HL-60 (cell line): Measurements from ENCODE around the gene DCAF15.

ENCODE experiments used
- DNase-seq, 2 experiments: peaks; one replicate each; pipeline ENCODE4 v3.0.0-alpha.2; 2010 to 2020; ENCODE audit warnings: low read depth in 1 of 2, low spot score in 1 of 2
- H3K27ac ChIP-seq: fragments of 250-450 bp; sonication (Bioruptor Pico); replicated peaks from 2 replicates; pipeline ENCODE4 v1.5.1; 2020; ENCODE audit warnings: mild to moderate bottlenecking, moderate library complexity
- H3K27me3 ChIP-seq: fragments of 250-450 bp; sonication (Bioruptor Pico); 2 replicates; pipeline ENCODE4 v1.5.1; 2021; ENCODE audit warnings: mild to moderate bottlenecking, moderate library complexity; ENCODE audit not compliant: insufficient read depth, poor library complexity, severe bottlenecking
- H3K4me3 ChIP-seq: replicated peaks from 2 replicates; pipeline ENCODE4 v1.5.1; 2011; ENCODE audit warnings: mild to moderate bottlenecking, control low read depth, low read length; ENCODE audit not compliant: insufficient read depth
- GABPA ChIP-seq: IDR thresholded peaks from 2 replicates; pipeline ENCODE4 v1.6.1; 2012; ENCODE audit warnings: low read depth
- POLR2AphosphoS5 ChIP-seq: IDR thresholded peaks from 2 replicates; pipeline ENCODE4 v1.6.1; 2012; ENCODE audit warnings: low read depth
- SPI1 ChIP-seq: IDR thresholded peaks from 2 replicates; pipeline ENCODE4 v1.6.1; 2012; ENCODE audit warnings: low read depth, mild to moderate bottlenecking, borderline replicate concordance
- TF ChIP-seq, protein P1 (sequence below): IDR thresholded peaks from 2 replicates; pipeline ENCODE4 v1.6.1; 2012; ENCODE audit warnings: low read depth; ENCODE audit not compliant: insufficient replicate concordance
- TF ChIP-seq, protein P2 (sequence below): IDR thresholded peaks from one replicate; pipeline ENCODE4 v1.5.1; 2011; ENCODE audit warnings: low read length, control low read depth, inconsistent platforms; ENCODE audit not compliant: insufficient read depth

Gene DCAF15

DNA sequence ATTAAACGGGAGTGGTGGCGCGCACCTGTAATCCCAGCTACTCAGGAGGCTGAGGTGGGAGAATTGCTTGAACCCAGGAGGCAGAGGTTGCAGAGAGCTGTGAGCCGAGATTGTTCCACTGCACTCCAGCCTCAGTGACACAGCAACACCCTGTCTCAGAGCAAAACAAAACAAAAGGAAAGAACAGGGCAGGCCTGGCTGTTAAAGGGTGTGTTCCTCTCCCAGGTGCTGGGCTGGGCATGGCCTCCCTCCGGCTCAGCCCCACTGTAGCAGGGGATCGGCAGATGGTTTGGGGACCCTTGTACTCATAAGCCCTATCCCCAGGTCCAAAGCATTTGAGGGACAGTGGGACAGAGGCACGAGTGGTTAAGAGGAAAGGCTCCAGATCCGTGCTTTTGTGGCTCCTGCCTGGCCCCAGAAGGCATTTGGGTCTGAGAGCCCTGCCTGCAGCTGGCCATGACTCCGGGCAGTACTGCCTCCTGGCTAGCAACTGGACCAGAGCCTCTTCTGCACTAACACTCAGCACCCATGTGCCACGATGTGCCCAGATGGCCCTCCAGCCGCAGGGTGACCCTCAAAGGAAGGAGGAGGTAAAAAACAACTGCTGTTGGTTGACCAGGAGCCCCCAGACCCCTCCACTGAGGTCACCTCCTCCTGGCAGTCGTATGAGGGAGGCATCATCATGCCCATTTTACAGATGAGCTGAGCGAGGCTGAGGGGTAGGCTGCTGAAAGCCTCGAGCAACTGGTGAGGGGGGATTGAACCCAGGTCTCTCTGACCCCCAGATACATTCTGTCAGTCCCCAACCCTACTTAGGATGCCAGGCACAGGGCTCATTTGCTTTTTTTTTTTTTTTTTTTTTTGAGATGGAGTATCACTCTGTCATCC is 43.8 kb downstream of the DCAF15 start:
- TF ChIP-seq SPI1, result no peak
- no peak for TF ChIP-seq GABPA
- TF ChIP-seq, protein P1, sequence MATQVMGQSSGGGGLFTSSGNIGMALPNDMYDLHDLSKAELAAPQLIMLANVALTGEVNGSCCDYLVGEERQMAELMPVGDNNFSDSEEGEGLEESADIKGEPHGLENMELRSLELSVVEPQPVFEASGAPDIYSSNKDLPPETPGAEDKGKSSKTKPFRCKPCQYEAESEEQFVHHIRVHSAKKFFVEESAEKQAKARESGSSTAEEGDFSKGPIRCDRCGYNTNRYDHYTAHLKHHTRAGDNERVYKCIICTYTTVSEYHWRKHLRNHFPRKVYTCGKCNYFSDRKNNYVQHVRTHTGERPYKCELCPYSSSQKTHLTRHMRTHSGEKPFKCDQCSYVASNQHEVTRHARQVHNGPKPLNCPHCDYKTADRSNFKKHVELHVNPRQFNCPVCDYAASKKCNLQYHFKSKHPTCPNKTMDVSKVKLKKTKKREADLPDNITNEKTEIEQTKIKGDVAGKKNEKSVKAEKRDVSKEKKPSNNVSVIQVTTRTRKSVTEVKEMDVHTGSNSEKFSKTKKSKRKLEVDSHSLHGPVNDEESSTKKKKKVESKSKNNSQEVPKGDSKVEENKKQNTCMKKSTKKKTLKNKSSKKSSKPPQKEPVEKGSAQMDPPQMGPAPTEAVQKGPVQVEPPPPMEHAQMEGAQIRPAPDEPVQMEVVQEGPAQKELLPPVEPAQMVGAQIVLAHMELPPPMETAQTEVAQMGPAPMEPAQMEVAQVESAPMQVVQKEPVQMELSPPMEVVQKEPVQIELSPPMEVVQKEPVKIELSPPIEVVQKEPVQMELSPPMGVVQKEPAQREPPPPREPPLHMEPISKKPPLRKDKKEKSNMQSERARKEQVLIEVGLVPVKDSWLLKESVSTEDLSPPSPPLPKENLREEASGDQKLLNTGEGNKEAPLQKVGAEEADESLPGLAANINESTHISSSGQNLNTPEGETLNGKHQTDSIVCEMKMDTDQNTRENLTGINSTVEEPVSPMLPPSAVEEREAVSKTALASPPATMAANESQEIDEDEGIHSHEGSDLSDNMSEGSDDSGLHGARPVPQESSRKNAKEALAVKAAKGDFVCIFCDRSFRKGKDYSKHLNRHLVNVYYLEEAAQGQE, result no peak
- TF ChIP-seq, protein P2, sequence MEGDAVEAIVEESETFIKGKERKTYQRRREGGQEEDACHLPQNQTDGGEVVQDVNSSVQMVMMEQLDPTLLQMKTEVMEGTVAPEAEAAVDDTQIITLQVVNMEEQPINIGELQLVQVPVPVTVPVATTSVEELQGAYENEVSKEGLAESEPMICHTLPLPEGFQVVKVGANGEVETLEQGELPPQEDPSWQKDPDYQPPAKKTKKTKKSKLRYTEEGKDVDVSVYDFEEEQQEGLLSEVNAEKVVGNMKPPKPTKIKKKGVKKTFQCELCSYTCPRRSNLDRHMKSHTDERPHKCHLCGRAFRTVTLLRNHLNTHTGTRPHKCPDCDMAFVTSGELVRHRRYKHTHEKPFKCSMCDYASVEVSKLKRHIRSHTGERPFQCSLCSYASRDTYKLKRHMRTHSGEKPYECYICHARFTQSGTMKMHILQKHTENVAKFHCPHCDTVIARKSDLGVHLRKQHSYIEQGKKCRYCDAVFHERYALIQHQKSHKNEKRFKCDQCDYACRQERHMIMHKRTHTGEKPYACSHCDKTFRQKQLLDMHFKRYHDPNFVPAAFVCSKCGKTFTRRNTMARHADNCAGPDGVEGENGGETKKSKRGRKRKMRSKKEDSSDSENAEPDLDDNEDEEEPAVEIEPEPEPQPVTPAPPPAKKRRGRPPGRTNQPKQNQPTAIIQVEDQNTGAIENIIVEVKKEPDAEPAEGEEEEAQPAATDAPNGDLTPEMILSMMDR, result no peak
- TF ChIP-seq POLR2AphosphoS5, result no peak
- H3K4me3 ChIP-seq, result no peak overlapping the region
- no peaks in the 10 kb centered on the region for H3K27me3 ChIP-seq
- DNase-seq, result no peak
- no peak overlapping the region for H3K27ac ChIP-seq

DNA sequence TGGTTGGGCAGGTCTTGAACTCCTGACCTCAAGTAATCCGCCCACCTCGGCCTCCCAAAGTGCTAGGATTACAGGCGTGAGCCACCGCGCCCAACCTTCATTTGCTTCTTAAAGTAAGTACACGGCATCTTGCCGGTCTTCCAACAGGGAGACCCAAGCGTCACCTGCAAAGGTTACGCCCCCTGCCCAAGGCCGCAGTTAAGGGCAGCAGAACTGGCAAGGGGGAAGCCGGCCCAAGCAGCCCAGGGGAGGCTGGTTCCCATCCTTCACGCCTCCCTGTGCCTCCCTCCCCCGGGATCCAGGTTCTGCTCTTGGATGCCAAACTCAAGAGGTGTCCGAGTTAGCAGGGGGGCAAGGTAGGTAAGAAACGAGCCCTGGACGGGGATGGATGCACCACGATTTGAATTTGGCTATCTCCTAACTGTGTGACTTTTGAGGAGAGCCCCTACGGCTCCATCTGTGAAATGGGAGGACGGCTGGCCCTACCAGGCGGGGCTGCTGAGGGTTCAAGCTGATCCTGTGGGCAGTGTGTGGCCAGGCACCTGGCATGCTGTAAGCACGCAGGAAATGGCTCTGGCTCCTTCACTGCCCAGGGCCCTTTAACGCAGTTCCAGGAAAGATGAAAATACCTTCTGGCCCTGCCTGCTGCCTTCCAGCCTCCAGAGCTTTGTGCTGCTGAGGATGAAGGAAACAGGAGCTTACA is 44.8 kb downstream of the DCAF15 start:
- no peaks in the 10 kb centered on the region for H3K27me3 ChIP-seq
- TF ChIP-seq, protein P2, result no peak
- TF ChIP-seq POLR2AphosphoS5 (no peak), SPI1 (no peak), GABPA (no peak)
- TF ChIP-seq, protein P1, result no peak
- DNase-seq, result no peak
- no peak overlapping the region for H3K4me3 ChIP-seq
- no peak overlapping the region for H3K27ac ChIP-seq

DNA sequence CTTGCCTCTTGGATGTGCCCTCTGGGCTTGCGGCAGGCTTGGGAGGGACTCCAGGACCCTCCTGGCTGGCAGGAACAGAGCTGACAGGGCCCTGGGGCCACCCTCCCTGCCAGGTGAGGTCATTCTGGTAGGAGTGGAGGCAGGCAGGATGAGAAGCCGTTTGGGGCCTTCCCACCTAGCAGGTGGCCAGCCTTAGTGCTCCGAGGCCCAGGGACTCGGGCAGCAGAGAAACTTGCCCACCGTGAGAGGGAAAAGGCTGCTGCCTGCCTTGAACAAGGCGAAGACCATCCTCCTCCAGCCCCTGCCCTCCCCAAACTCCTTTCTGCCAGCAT is 45.3 kb downstream of the DCAF15 start:
- TF ChIP-seq, protein P1, result no peak
- TF ChIP-seq POLR2AphosphoS5, result no peak
- no peak for TF ChIP-seq SPI1
- TF ChIP-seq GABPA, result no peak
- TF ChIP-seq, protein P2, result no peak
- H3K27me3 ChIP-seq, result no peaks in the 10 kb centered on the region
- H3K4me3 ChIP-seq, result no peak overlapping the region
- no peak overlapping the region for H3K27ac ChIP-seq
- no peak for DNase-seq
